GM19463 (cell line): ENCODE data around the gene STK35.

ENCODE experiments used
- ATAC-seq: cut with Tn5 transposase; IDR thresholded peaks from one replicate; pipeline ENCODE4 v1.9.1; 2021; ENCODE audit warnings: mild to moderate bottlenecking, moderate library complexity; ENCODE audit not compliant: unreplicated experiment

Gene STK35

DNA sequence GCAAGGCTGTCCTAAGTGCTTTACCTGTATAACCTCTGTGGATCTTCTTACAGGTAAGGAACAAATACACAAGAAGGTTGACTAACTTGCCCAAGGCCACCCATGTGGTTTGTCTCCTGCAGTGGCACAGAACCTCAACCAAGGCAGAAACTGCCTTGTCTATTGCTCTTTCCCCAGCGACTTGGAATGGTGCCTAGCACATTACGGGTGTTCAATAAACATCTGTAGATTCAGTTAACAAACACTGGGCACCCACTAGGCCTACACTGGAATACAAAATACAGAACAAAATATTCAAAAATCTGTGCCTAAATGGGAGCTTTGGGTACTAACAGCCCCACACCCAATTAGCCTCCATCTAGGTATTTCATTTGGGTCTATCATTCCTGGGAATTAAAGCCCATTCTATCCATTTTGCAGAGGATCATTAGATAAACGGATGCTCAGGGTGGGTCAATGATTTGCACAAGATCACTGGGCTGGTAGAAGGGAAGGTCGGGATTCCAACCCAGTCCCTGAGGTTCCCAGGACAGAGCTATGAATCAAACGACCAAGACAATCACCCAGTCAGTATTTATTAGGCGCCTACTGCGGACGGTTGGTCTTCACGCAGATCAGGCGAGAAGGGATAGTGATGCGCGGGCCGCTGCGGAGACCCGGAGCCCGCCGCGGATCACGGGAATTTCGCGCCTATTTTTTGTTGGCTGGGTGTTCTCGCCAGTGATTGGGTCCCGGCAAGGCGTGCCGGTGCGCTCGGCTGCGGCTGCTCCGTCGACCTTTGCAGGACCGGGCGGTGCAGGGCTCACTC, at the start of gene STK35:
TSS of gene STK35 (plus strand) at position 771 of the 808 bp plus-strand sequence. CDS start 55 bp downstream, outside the sequence.
- ATAC-seq, result peak; percentile 46

DNA sequence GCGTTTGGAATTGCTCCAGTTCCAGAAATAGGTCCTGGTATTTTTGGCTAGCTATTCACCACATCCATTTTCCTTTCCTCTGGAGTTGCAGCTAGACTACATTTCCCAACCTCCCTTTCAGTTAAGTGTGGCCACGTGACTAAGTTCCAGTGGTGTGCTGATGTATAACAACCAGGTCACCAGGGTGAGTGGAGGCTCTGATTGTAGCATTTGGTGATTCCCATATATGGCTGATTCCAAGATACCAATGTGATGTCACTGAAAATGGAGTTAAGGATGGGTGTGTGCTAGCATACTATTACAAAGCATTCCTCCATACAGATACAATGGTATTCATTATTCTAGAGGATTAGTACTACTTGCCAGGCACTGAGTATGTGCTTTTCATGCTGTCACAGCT, 49.7 kb upstream of the STK35 start:
- no peak for ATAC-seq

DNA sequence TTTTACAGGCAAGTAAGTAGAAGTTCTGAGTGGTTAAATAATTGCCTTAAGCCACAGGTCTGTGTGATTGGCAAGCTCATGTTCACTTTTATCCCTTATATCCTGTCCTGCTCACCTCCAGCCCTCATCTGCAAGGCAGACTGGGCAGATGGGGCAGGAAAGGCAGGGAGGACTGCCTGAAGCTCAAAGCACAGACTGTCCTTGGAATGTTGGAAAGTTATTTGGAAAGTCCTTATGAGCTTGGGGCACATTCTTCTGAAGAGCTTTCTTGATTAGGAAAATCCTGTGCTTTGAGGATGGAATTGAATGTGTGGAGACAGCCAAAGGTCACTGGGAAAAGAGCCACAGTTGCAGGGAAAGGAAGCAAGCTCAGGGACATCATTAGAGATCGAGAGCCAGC, 48.9 kb upstream of the STK35 start:
- no peak for ATAC-seq

- no peak for ATAC-seq
Measured at GRCh38 chr20:2053615-2054014, 48.0 kb upstream of the STK35 start.

GRCh38 chr20:2054911-2055310, 46.7 kb upstream of the STK35 start:
- no peak for ATAC-seq

- ATAC-seq, result no peak
Measured at GRCh38 chr20:2059411-2059810, 42.2 kb upstream of the STK35 start.

- ATAC-seq, result no peak
Measured at GRCh38 chr20:2065099-2065498, 36.5 kb upstream of the STK35 start.

DNA sequence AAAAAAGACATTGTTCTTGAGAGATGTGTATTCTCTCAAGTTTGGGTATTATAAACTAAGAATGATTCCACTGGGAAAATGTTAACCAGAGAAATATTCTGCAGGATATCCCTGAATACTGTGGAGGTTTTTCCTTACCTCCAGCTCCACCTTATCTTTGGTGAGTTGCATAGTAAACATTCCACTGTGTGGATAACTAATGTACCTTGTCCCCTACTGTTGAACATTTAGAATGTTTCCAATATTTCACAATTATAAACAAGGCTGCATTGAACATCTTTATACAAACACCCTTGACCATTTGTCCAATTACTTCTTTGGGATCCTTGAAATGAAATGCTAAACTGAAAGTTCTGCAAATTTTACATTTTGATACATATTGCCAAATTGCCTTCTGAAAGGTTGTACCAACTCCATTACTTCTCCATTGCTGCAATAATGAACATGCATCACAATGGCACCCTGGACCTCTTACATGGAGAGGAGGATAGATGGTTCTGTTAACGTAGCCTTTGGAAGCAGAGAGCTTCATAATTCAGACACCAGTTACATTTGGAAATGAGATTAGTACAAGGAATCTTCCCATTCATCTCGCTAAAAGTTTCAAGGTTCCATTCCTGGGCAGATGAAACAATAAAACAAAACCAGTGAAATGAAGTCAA, 35.0 kb upstream of the STK35 start:
- no peak for ATAC-seq

DNA sequence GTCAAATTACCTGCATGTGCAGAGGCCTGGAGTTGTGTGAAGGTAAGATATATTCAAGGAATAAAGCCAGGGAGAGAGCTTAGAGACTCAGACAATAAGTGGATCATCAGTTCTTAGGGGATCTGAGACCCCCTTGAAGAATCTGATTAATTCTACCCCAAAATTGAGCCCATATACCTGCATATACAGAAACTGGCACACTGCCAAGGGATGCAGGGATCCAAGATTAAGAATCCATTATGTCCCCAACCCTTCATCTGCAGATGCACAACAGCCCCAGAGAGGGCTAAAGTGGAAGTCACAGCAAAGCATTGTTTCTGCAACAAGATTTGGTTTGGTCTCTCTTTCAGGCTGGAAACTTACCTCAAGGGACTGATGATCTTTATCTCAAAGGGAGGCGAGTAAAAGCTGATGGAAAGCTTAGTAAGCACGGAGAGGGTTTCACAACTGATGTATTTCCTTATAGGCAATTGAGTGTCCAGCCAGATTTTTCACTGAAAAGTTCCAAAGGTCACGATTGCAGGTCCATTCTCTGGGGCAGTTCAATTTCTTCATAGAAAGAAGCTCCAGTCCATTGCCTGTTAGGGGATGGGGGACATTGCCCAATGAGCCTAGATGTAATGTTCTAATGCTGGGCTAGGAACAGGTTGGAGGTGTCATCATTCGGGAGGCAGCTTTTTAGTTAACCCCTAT, 20.9 kb upstream of the STK35 start:
- no peak for ATAC-seq

DNA sequence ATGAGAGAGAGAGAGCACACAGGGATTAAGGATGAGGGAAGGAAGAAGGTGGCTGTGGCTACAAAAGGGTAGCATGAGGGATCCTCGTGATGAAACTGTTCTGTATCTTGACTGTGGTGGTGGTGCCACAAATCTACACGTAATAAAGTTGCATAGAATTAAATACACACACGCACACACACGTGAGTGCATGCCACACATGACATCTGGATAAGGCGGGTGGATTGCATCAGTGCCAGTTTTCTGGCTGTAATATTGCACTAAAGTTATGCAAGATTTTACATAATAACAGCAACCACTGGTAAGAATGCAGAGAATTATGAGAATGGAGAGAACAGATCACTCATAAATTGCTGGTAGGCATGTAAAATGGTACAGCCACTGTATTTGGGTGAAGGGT, 16.9 kb upstream of the STK35 start:
- ATAC-seq, result no peak

GRCh38 chr20:2086177-2086979, 15.2 kb upstream of the STK35 start:
- no peak for ATAC-seq

- ATAC-seq, result no peak
Measured at GRCh38 chr20:2086980-2087377, 14.6 kb upstream of the STK35 start.

DNA sequence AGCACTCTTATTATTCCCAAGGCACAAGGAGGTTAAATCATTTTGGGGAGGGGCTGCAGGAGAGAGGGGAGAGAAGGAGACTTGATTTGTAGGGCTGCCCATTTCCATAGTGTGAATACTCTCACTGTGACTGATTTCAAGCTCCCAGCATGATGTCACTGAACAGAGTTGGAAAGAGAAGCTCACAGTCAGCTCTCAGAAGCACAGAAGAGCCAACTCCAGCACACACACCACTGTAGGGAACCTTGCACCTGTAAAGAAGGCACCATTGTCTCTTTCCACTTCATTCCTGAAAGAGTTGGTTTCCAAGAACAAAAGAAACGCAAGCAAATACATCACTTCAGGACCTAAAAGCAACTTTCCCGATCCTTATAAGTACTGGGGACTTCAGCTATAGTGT, 12.7 kb upstream of the STK35 start:
- ATAC-seq, result no peak

GRCh38 chr20:2089447-2089846, 12.2 kb upstream of the STK35 start:
- no peak for ATAC-seq

DNA sequence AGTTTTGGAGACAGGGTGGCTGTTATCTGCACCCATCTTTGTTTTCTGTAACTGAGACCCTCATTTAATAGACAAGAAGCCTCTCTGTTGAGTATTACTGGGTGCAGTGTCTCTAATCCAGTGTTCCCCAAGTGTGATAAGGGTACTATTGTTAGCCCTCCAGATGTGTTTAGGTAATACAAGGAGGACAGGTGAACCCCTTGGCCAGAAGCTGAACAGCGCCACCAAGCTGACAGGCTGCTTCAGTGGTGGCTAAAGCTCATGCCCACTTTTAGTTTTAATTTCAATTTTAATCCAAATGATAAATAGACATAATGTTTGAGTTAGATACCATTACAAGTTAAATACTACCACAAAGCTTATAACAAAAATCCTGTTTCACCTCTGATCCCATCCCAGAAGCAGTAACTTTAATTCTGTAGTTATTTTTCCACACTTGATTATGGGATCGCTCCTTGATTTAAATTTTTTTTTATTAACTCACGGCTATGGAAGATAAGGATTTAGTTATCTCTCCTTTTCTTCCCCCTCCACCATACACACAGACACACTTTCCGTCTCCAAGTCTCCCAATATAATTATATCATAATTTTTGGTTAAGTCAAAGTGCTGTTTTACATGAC, 8.4 kb upstream of the STK35 start:
- no peak for ATAC-seq

DNA sequence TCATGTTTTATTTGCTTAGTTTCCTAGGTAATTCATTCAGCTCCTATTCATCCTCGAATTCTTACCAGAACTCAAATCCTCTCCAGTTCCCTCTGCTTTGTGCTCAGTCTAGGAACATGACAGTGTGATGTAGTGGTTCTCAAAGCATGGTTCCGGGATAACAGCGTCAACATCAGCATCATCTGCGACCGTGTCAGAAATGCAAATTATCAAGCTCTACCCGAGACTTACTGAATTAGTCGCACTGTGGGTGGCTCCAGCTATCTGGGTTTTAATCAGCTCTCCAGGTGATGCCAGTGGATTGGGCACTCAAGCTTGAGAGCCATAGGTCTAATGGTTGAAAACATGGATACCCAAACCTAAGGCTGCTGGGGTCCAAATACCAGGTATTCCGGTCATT, 7.7 kb upstream of the STK35 start:
- no peak for ATAC-seq

DNA sequence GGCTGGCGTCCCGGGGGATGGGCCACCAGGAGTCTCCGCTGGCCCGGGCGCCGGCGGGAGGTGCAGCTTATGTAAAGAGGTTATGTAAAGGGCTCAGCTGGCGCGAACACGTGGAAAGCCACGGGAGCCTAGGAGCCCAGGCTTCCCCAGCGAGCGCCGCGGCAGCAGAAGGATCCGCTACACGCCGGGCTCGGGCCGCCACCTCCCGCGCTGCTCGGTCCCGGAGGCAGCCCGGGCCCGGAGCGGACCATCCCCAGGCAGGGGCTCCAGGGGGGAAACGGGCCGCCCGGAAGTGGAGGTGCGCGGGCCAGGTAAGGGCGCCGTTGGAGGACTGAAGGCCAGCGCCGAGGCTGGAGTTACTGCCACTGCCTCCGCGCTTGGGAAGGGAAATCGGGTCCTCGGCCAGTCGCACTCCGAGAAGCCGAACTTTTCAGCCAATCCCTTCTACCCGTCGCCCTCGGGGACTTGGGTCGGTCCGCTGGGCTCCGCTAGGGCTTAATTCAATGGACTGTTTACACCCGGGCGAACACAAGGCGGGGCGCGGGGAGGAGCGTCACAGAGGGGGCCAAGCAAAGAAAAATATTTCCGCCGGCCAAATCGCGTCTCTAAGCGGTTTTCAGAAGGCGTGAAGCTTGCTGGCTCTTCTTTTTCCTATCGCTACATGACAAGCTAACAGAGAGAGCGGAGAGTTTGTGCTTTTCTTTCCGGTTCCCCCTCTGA, 398 bp downstream of the STK35 start:
- peak; percentile 72 for ATAC-seq

- ATAC-seq, result peak; percentile 62
Measured at GRCh38 chr20:2102585-2103460, 1.2 kb downstream of the STK35 start.
